ENCODE measurements around the gene RBM33. TPM values are rescaled to one million over a fixed set of nuclear protein-coding genes. Genes with fewer than 3 reads are reported as not detected.

The RBM33 gene
- total RNA-seq, 1 experiment from 2014 or later, result 81.8 TPM

DNA sequence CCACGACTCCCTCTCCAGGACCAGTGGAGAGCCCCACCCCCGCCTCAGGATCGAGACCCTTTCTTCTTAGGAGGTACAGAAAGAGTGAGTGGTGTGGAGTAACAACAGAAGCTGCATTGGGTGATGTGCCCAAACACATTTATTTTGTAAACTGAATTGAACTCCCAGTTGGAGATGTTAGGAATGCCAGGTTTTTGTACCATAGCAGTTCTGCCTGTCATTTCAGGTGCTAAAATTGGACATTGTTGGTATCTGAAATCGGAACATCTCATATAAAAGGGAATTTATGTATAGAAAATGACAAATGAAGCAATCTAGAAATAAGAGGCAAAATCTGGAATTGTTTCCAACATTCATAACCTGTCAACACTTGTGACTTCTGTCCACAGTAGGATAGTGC is 93.1 kb downstream of the RBM33 start (continued):
- TF ChIP-seq, protein P1, sequence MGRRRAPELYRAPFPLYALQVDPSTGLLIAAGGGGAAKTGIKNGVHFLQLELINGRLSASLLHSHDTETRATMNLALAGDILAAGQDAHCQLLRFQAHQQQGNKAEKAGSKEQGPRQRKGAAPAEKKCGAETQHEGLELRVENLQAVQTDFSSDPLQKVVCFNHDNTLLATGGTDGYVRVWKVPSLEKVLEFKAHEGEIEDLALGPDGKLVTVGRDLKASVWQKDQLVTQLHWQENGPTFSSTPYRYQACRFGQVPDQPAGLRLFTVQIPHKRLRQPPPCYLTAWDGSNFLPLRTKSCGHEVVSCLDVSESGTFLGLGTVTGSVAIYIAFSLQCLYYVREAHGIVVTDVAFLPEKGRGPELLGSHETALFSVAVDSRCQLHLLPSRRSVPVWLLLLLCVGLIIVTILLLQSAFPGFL (CRISPR knock-in tag; IDR thresholded peaks at IDR 0.05; ENCODE audit: borderline replicate concordance), result no peak
- TF ChIP-seq, protein P2, sequence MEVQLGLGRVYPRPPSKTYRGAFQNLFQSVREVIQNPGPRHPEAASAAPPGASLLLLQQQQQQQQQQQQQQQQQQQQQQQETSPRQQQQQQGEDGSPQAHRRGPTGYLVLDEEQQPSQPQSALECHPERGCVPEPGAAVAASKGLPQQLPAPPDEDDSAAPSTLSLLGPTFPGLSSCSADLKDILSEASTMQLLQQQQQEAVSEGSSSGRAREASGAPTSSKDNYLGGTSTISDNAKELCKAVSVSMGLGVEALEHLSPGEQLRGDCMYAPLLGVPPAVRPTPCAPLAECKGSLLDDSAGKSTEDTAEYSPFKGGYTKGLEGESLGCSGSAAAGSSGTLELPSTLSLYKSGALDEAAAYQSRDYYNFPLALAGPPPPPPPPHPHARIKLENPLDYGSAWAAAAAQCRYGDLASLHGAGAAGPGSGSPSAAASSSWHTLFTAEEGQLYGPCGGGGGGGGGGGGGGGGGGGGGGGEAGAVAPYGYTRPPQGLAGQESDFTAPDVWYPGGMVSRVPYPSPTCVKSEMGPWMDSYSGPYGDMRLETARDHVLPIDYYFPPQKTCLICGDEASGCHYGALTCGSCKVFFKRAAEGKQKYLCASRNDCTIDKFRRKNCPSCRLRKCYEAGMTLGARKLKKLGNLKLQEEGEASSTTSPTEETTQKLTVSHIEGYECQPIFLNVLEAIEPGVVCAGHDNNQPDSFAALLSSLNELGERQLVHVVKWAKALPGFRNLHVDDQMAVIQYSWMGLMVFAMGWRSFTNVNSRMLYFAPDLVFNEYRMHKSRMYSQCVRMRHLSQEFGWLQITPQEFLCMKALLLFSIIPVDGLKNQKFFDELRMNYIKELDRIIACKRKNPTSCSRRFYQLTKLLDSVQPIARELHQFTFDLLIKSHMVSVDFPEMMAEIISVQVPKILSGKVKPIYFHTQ (CRISPR knock-in tag; IDR thresholded peaks at IDR 0.05), result no peak
- TF ChIP-seq, protein P3, sequence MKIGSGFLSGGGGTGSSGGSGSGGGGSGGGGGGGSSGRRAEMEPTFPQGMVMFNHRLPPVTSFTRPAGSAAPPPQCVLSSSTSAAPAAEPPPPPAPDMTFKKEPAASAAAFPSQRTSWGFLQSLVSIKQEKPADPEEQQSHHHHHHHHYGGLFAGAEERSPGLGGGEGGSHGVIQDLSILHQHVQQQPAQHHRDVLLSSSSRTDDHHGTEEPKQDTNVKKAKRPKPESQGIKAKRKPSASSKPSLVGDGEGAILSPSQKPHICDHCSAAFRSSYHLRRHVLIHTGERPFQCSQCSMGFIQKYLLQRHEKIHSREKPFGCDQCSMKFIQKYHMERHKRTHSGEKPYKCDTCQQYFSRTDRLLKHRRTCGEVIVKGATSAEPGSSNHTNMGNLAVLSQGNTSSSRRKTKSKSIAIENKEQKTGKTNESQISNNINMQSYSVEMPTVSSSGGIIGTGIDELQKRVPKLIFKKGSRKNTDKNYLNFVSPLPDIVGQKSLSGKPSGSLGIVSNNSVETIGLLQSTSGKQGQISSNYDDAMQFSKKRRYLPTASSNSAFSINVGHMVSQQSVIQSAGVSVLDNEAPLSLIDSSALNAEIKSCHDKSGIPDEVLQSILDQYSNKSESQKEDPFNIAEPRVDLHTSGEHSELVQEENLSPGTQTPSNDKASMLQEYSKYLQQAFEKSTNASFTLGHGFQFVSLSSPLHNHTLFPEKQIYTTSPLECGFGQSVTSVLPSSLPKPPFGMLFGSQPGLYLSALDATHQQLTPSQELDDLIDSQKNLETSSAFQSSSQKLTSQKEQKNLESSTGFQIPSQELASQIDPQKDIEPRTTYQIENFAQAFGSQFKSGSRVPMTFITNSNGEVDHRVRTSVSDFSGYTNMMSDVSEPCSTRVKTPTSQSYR (CRISPR knock-in tag; IDR thresholded peaks at IDR 0.05), result no peak
- TF ChIP-seq ELF4 (CRISPR knock-in tag; IDR thresholded peaks at IDR 0.05; ENCODE audit: low read depth) (no peak), EMX1 (CRISPR knock-in tag; IDR thresholded peaks at IDR 0.05) (no peak), HMGA2 (CRISPR knock-in tag; IDR thresholded peaks at IDR 0.05) (no peak)
- TF ChIP-seq, protein P4, sequence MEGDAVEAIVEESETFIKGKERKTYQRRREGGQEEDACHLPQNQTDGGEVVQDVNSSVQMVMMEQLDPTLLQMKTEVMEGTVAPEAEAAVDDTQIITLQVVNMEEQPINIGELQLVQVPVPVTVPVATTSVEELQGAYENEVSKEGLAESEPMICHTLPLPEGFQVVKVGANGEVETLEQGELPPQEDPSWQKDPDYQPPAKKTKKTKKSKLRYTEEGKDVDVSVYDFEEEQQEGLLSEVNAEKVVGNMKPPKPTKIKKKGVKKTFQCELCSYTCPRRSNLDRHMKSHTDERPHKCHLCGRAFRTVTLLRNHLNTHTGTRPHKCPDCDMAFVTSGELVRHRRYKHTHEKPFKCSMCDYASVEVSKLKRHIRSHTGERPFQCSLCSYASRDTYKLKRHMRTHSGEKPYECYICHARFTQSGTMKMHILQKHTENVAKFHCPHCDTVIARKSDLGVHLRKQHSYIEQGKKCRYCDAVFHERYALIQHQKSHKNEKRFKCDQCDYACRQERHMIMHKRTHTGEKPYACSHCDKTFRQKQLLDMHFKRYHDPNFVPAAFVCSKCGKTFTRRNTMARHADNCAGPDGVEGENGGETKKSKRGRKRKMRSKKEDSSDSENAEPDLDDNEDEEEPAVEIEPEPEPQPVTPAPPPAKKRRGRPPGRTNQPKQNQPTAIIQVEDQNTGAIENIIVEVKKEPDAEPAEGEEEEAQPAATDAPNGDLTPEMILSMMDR (IDR thresholded peaks at IDR 0.05), result no peak
- TF ChIP-seq, protein P5, sequence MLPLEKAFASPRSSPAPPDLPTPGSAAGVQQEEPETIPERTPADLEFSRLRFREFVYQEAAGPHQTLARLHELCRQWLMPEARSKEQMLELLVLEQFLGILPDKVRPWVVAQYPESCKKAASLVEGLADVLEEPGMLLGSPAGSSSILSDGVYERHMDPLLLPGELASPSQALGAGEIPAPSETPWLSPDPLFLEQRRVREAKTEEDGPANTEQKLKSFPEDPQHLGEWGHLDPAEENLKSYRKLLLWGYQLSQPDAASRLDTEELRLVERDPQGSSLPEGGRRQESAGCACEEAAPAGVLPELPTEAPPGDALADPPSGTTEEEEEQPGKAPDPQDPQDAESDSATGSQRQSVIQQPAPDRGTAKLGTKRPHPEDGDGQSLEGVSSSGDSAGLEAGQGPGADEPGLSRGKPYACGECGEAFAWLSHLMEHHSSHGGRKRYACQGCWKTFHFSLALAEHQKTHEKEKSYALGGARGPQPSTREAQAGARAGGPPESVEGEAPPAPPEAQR (CRISPR knock-in tag; IDR thresholded peaks at IDR 0.05), result no peak

DNA sequence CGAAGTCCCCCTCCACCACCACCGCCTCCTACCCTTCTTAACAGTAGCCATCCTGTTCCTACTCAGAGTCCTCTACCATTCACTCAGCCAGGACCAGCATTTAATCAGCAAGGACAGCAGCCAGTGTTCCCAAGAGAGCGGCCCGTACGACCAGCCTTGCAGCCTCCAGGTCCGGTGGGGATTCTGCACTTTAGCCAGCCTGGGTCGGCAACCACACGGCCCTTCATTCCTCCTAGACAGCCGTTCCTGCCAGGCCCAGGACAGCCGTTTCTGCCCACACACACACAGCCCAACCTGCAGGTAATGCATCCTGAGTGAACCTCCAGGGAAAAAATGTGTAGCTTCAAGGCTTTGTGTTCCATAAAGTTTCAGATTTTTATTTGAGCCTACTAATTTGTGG is 93.6 kb downstream of the RBM33 start:
- ATAC-seq (no peak), DNase-seq (ENCODE audit: low spot score) (no peak)
- Mint-ChIP-seq H3K4me3 (no peak overlapping the region), H3K4me1 (peaks cover 27% of the 10 kb centered on the region), H3K36me3 (peaks cover 41% of the 10 kb centered on the region), H3K27me3 (ENCODE audit: low read depth) (no peaks in the 10 kb centered on the region), H3K9me3 (no peaks in the 10 kb centered on the region), H3K27ac (0 out of 2 replicates have a peak overlapping the region, but pooled peaks have one; percentile 27)
- CTCF ChIA-PET, result interaction anchor here (1.2 to 2.3 kb wide), 3 partner anchors 29 to 139 kb away, joined by 3 to 9 read pairs (median 3); no protein-coding TSS in a partner anchor
- POLR2A ChIA-PET, result interaction anchor here (0.6 kb wide), 1 partner anchor 145 kb away, joined by 4 read pairs; no protein-coding TSS in a partner anchor
- TF ChIP-seq ZNF138 (CRISPR knock-in tag; conservative IDR thresholded peaks at IDR 0.05) (no peak), NFATC4 (CRISPR knock-in tag; IDR thresholded peaks at IDR 0.05) (no peak), CREB1 (CRISPR knock-in tag; IDR thresholded peaks at IDR 0.05) (no peak), ZBTB21 (CRISPR knock-in tag; IDR thresholded peaks at IDR 0.05; ENCODE audit: borderline replicate concordance) (no peak), ZNF232 (CRISPR knock-in tag; IDR thresholded peaks at IDR 0.05) (no peak)
- TF ChIP-seq, protein P6, sequence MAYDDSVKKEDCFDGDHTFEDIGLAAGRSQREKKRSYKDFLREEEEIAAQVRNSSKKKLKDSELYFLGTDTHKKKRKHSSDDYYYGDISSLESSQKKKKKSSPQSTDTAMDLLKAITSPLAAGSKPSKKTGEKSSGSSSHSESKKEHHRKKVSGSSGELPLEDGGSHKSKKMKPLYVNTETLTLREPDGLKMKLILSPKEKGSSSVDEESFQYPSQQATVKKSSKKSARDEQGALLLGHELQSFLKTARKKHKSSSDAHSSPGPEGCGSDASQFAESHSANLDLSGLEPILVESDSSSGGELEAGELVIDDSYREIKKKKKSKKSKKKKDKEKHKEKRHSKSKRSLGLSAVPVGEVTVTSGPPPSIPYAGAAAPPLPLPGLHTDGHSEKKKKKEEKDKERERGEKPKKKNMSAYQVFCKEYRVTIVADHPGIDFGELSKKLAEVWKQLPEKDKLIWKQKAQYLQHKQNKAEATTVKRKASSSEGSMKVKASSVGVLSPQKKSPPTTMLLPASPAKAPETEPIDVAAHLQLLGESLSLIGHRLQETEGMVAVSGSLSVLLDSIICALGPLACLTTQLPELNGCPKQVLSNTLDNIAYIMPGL (CRISPR knock-in tag; IDR thresholded peaks at IDR 0.05), result no peak
- TF ChIP-seq, protein P7, sequence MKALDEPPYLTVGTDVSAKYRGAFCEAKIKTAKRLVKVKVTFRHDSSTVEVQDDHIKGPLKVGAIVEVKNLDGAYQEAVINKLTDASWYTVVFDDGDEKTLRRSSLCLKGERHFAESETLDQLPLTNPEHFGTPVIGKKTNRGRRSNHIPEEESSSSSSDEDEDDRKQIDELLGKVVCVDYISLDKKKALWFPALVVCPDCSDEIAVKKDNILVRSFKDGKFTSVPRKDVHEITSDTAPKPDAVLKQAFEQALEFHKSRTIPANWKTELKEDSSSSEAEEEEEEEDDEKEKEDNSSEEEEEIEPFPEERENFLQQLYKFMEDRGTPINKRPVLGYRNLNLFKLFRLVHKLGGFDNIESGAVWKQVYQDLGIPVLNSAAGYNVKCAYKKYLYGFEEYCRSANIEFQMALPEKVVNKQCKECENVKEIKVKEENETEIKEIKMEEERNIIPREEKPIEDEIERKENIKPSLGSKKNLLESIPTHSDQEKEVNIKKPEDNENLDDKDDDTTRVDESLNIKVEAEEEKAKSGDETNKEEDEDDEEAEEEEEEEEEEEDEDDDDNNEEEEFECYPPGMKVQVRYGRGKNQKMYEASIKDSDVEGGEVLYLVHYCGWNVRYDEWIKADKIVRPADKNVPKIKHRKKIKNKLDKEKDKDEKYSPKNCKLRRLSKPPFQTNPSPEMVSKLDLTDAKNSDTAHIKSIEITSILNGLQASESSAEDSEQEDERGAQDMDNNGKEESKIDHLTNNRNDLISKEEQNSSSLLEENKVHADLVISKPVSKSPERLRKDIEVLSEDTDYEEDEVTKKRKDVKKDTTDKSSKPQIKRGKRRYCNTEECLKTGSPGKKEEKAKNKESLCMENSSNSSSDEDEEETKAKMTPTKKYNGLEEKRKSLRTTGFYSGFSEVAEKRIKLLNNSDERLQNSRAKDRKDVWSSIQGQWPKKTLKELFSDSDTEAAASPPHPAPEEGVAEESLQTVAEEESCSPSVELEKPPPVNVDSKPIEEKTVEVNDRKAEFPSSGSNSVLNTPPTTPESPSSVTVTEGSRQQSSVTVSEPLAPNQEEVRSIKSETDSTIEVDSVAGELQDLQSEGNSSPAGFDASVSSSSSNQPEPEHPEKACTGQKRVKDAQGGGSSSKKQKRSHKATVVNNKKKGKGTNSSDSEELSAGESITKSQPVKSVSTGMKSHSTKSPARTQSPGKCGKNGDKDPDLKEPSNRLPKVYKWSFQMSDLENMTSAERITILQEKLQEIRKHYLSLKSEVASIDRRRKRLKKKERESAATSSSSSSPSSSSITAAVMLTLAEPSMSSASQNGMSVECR (CRISPR knock-in tag; IDR thresholded peaks at IDR 0.05; ENCODE audit: borderline replicate concordance), result no peak
- TF ChIP-seq, protein P8, sequence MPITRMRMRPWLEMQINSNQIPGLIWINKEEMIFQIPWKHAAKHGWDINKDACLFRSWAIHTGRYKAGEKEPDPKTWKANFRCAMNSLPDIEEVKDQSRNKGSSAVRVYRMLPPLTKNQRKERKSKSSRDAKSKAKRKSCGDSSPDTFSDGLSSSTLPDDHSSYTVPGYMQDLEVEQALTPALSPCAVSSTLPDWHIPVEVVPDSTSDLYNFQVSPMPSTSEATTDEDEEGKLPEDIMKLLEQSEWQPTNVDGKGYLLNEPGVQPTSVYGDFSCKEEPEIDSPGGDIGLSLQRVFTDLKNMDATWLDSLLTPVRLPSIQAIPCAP (CRISPR knock-in tag; IDR thresholded peaks at IDR 0.05), result no peak
- TF ChIP-seq, protein P9, sequence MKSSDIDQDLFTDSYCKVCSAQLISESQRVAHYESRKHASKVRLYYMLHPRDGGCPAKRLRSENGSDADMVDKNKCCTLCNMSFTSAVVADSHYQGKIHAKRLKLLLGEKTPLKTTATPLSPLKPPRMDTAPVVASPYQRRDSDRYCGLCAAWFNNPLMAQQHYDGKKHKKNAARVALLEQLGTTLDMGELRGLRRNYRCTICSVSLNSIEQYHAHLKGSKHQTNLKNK (CRISPR knock-in tag; IDR thresholded peaks at IDR 0.05), result no peak
- TF ChIP-seq, protein P10, sequence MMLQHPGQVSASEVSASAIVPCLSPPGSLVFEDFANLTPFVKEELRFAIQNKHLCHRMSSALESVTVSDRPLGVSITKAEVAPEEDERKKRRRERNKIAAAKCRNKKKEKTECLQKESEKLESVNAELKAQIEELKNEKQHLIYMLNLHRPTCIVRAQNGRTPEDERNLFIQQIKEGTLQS (CRISPR knock-in tag; conservative IDR thresholded peaks at IDR 0.05), result no peak

Data from WTC11 (cell line).